RPMI8226 (cell line): ENCODE data around the gene CHPF.

Source experiments
- DNase-seq: peaks from one replicate; pipeline ENCODE4 v3.0.0-alpha.2; 2015

Gene CHPF

DNA sequence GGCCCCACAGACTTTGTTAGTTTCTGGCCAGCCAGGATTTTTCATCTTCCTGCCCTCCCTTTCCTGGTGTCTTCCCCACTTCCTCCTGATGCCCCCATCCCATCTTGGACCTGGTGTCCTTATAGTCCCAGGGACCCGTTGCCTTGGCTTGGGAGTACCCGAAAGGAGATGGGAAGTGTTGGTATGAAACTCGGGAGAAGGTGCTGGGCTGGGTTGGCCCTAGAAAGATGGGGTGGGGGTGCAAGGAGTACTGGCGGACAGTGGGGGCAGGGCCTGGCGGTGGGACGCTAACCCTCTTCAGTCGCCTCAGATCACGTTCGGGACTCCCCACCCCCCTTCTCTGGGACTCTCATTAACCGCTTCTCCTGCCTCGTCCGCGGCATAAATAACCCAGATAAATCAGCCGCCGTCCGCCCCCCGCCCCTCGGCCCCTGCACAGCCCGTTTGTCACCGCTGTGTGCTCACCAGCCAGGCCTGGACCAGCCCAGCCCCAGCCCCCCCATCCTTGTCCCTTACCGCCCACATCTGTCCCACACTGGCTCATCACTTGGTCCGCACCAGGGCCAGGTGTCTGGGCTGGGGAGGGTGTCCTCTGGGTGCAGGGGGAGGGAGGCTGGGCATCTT lies 33.0 kb downstream of the CHPF start:
- DNase-seq: no peak

DNA sequence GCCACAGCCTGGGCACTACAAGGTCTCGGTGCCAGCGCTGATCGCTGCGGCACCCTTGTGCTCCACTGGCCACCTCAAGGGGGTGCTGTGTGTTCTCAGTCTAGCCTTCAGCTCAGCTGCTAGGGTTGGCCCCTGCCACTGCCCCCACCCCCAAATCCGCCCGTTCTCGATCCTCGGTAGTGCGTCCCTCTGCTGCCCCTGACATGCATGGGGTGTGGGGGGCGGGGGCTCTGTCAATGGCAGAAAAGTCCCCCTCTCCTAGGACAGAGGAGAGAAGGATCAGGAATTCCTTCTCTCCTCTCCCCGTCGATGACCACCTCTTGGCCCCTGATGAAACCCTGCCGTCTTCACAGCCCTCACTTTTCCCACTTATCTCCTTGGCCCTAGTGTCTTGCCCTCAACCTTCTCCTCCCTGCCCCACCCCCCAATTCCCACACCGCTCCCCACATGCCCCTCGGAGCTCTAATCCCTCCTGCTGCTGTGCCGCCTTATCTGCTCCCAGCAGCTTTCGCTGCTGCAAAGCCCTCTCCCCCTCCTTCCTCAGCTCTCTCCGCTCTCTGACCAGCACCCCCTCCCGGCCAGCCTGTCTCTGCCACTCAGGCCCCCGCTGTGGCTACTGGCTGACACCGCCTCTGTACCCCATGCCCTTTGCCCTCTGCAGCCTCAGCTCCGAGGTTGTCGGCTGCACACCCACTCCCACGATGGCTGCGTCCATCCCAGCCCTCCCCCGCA lies 33.7 kb downstream of the CHPF start:
- peak; percentile 51 for DNase-seq

DNA sequence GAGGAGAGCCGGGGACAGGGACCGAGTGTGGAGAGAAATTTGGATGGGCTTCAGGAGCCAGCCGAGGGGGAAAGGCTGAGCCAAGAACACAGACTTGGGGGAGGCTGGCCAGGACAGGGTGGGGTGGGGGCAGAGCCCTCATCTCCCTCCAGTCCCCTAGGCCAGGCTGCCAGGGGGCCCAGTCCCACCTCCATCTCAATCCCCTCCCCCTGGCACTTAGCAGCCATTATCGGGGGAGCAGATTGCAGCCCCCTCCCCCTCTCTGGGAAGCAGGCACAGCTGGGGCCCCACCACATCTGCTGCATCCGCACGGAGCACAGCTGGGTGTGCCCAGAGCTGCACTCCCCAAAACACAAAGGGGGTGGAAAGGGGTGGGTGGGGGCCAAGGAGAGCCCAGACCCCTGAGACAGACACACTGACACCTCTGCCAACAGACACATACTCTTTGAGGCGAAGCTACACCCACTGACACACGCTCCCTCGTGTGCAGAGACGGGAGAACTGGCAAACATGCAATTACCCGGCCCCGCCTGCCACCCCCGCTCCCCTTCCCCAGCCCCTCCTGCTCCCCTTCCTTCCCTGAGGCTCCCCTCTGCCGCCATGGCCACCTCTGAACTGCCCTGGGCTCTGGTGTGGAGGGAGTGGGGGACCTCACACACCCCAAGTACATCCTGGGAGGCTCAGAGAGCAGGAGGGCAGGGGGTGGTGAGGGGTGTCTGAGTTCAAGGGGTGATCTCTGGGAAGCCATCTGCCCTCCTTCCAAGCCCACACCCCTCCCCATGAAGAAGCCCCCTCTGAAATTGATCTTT lies 34.4 kb downstream of the CHPF start:
- DNase-seq: no peak

DNA sequence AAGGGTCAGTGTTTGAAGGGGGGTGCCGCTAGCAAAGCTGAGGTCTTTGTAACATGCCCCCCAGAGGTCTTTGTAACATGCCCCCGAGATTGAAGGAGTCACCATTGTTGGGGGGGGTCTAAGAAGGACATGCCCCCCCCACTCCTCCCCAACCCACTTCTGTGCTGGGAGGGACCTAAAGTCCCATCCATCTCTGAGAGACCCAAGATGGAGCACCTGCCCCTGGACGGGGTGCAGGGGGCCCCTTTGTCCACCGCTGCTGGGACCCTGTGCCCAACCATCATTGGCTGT lies 35.2 kb downstream of the CHPF start:
- DNase-seq: no peak

- no peak for DNase-seq
Observed at GRCh38 chr2:219507581-219508443, 35.8 kb downstream of the CHPF start.

GRCh38 chr2:219506802-219507526 lies 36.6 kb downstream of the CHPF start:
- DNase-seq: no peak

DNA sequence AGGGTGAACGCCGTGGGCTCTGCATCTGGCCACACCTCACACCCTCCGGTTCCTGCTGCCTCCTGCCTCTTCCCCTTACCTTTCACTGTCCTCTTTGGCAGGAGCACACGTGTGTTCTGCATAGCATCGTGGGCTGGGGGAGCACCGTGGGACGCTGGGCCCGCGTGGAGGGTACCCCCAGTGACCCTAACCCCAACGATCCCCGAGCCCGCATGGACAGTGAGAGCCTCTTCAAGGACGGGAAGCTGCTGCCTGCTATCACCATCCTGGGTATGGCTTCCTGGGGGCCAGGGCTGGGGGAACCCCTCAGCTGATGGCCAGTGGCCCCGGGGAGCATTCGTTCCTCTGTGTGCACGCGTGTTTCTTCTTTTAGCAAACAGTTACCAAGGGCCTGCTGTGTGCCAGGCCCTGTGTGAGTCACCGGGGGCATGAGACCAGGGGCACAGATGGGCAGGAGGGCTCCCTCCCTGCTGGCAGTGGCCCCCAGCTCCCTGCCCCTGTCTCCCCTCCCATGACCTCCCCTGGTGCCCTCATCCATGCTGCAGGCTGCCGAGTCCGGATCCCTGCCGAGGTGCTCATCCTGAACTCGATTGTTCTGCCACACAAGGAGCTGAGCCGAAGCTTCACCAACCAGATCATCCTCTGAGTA lies 37.3 kb downstream of the CHPF start:
- no peak for DNase-seq

GRCh38 chr2:219505585-219505984 lies 38.0 kb downstream of the CHPF start:
- no peak for DNase-seq

- no peak for DNase-seq
Observed at GRCh38 chr2:219502618-219503017, 41.0 kb downstream of the CHPF start.

DNA sequence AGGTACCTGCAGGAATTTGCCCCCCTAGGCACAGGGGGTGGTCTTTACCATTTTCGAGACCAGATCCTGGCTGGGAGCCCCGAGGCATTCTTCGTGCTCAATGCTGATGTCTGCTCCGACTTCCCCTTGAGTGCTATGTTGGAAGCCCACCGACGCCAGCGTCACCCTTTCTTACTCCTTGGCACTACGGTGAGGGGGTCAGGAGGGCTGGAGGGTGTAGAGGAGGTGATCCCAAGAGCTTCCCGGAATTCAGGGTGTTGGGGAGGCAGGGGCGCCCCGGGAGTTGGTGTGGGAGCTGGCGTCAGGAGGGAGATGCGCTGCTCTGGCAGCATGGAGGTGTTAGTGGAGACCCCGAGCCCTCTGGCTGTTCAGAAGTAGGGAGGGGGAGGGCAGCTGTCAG lies 41.8 kb downstream of the CHPF start:
- no peak for DNase-seq

GRCh38 chr2:219500135-219500534 lies 43.5 kb downstream of the CHPF start:
- no peak for DNase-seq

DNA sequence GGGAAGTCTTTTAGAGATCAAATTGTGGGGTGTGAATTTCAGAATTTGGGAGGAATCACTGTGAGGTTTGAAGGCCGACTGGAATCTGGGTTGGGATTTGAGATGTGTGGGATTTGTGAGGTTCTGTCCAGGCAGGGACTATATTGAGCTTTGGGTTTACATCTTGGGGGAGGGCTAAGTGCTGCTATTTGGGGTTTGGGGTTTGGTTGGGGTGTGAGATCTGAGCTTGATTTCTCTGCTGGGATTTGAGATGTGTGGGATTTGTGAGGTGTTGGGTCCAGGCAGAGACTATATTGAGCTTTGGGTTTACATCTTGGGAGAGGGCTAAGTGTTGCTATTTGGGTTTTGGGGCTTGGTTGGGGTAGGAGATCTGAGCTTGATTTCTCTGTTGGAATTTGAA lies 44.1 kb downstream of the CHPF start:
- no peak for DNase-seq

DNA sequence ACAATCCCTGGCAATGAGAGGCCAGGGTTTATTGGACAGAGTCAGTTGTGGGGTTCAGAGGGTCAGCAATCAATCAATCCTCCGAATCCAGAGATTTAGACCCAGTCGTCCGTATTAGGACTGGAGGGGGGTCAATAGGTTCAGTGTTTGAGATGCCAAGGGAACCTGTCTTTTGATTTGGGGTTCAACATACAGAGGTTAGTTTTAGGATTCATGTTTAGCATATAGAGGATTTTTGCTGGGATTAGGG lies 44.6 kb downstream of the CHPF start:
- DNase-seq: no peak

- peak; percentile 95 for DNase-seq
Observed at GRCh38 chr2:219498280-219499057, 45.1 kb downstream of the CHPF start, which contains the start of gene GMPPA. GMPPA (plus strand) TSS chr2:219498891; CDS start chr2:219499976, 1,085 bp downstream.

DNA sequence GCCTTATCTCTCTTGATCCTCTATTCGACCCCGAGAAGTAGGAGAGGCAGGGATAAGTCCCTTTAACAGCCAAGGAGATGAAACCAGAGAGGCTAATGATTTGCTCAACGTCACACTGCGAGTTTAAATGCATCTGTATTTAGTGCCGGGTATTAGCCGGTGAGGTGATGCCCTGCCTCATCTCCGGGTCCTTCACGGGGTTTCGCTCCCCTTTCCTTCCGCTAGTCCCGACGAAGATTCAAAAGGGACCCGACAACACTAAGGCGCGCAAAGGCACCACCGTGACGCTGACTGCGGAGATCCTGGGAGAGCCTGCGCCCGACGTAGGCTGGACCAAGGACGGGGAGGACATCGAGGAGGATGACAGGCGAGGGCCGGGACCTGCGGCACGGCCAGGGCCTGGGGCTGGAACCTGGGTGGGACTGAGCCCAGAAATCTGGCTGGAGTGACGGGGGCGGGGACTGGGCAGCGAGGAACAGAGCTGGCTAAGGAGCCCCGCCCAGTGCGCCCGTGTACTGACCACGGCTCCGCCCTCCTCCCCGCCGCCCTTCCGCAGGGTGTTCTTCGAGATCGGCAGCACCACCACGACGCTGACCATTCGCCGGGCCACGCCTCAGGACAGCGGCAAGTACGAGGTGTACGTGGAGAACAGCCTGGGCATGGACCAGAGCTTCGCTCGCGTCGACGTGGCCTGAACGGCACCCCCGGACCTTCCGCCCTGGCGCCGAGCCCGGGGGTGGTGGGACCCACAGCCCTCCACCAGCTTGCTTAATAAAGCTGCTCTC lies 45.9 kb downstream of the CHPF start:
- DNase-seq: peak; percentile 38

GRCh38 chr2:219496825-219497494 lies 46.6 kb downstream of the CHPF start:
- no peak for DNase-seq

GRCh38 chr2:219496247-219496824 lies 47.3 kb downstream of the CHPF start:
- no peak for DNase-seq

DNA sequence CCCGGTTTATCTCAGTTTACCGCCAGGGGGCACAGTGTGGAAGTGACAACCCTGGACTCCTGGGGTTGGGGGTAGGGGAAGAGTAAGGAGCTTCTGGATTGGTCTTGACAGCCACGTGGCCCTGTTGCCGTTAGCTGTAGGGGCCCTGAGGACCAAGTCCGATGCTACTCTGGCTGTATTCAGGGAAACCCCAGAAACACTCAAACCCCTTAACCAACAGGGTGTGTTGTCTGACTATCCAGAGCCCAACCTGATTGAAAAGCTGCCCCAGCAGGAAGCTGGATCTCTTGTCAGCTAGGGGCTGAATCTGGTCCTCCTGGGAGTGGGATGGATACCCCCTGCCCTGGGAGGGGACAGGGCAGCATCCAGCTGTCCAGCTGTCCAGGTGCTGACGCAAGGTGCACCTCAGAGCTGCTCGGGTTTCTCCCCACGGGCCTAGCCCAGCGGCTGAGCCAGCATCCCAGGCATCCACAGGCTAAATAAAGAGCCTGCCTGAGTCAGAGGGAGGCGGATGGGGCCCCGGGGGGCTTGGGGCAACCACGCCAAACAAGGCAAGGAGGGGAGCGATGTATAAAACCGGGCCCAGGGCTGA lies 48.0 kb downstream of the CHPF start:
- DNase-seq: peak; percentile 58

DNA sequence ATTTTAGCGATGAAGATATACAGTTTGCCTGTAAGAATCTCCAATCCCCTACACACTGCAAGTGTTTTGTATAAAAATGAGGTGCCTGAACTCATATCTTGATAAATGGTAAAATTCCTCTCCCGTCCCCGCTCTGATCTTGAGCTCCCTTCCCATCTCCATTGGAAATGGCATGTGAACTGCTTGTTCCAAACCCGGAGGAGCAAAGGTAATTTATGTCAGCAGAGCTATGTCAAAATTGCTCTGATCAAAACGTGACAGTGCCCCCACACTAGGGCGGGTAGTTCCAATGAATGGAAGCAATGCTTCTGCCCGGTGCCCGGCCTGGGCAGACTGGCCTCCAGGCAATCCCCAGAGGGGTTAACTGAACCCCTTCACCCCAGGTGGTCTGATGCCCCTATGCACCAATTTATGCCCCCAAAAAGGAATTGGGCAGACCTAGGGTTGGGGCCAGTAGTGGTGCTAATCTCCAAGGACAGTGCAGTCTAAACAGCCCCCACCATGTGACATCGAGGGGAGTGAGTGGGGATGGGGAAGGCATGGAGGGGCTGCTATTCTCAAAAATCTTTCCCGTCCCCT lies 48.6 kb downstream of the CHPF start:
- DNase-seq: no peak
